GM18508 (cell line): ENCODE measurements around the gene NFYB.
"Not testable (repeated sequence)": the region's sequence is repeated elsewhere in the genome, so short reads cannot be mapped to it uniquely, and the experiment has no call there.

Experiments used
- ATAC-seq: cut with Tn5 transposase; IDR thresholded peaks from one replicate; pipeline ENCODE4 v1.9.1; 2021; ENCODE audit warnings: moderate number of reproducible peaks; ENCODE audit not compliant: insufficient read depth, unreplicated experiment

The NFYB gene

DNA sequence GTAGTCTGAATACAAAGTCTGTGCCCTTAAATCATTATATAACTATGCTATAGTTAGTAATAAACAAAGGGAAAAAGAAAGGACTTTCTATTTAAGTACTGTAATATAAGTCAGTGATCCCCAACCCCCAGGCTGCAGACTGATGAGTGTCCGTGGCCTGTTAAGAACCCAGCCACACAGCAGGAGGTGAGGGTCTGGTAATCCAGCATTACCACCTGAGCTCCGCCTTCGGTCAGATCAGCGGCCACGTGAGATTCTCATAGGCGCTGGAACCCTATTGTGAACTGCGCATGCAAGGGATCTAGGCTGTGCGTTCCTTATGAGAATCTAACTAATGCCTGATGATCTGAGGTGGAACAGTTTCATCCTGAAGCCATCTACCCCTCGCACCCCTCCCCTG, 15.7 kb downstream of the NFYB start:
- no peak for ATAC-seq

DNA sequence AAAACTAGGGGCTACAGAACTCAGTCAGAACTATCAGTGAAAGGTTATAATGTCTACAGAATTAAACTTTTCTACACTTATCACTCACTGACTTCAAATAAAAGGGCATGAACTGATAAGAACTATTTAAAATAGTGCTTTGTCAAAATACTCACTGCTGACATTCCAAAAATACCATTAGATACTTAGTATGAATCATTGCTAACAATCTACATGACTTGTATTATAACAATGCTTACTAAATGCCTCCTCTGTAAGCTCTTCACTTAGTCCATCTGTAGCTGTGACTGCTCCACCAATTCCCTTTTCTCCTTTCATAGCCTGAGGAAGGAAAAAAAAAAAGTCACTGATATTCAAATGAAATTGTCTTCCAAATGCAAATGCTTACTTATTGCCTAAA, 17.0 kb downstream of the NFYB start:
- ATAC-seq: no peak

DNA sequence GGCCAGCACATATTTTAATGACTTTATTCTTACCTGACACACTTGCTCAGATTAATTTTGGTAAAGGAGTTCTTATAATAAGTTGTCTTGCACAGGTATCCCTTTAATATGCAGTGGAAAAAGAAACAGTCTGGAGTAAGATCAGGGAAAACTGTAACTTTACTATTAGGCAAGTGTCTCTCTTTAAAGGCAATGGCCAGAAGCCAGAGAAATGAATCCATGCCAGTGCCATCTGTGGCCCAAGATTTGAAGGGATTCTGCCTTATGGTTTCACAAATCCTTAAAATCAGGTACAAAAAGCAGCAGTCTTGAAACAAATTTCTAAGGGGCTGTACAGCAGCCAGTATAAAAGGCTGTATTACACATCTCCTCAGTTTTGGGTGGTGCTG, 22.4 kb downstream of the NFYB start:
- no peak for ATAC-seq

DNA sequence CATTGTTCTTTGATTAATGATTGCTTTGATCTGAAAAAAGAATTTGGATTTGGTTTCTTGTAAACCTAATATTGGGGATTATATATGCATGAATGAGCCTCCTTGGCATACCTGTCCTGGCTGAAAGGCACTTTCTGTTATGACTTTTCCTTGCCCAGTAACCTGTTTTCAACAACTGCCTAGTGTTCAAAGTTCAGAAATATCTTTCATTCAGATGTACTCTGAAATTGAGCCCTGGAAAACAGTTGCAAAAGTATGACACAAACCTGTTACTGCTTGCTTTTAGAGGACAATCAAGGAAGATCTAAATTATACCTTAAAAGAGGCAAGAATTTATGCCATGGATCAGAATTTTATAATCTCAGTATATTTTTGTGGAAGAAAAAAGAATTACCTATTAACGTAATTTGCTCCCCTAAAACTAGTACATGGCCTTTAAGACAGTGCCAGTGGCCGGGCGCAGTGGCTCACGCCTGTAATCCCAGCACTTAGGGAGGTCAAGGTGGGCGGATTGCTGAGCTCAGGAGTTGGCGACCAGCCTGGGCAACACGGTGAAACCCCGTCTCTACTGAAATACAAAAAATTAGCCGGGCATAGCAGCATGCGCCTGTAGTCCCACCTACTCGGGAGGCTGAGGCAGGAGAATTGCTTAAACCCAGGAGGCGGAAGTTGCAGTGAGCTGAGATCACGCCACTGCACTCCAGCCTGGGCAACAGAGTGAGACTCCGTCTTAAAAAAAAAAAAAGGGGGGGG, 23.0 kb downstream of the NFYB start:
- not testable (repeated sequence) for ATAC-seq

DNA sequence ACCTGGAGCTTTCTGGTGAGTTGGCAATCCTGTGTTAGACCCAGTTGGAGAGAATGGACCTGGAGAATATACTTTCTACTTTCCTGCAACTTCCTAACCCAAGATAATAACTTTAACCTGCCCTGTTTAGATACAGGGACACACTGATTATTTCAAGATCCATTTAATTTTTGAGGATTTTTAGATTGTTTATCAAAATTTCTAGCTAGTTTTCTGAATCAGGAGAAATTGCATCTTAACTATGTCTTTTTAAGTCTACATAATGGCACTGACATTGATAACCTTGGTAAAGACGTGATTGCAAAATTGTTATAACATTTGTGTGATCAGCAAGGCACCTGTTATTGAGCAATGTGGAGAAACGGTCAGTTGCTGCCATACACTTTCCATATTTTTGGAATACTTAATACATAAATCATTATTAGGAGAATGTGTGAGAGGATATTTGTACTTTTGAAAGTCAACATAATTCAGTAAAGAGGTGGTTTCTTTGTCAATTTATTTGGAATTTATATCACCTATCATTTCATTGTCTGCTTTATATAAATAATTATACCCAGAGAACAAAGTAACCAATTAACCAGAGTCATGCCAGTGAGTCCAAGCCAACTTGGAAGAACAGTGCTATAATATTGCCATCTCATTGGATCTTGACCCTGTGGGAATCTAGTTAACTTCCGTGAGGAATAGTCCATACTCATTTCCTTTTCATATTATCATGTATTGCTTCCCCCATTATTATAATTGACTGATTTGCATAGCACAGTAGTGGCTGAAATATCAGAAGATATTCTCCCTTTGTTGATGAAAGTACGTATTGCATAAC, 28.4 kb downstream of the NFYB start:
- ATAC-seq: no peak

DNA sequence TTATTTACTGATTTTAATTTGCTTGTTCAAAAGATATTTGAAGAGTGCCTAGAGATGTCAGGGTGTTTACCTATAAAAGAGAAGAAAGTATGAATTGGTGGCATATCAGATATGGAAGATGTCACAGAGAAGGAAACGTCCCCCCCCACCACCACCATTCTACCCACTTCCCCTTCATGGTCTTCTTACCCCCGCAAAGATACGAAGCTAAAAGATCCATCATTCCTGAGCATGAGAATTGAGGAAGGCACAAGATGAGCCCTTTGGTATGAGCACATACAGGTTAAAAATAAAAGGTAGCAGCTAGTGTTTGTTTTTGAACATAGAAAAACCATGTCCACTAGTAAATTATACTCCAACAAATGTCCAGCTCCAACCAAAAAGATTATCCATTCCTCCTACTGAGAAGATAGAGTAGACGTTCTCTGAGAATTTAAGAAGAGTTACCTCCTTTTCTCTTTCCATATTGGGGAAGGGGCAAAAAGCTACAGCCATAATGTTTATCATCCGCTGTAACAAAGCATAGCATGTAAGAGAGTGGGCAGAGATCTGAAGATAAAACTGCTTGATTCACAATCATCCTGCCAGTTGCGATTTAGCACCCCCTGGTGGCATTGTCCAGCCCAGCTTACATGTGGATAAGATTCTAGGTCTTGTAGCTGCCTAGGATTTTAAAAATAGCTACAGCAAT, 29.1 kb downstream of the NFYB start:
- peak; percentile 61 for ATAC-seq

DNA sequence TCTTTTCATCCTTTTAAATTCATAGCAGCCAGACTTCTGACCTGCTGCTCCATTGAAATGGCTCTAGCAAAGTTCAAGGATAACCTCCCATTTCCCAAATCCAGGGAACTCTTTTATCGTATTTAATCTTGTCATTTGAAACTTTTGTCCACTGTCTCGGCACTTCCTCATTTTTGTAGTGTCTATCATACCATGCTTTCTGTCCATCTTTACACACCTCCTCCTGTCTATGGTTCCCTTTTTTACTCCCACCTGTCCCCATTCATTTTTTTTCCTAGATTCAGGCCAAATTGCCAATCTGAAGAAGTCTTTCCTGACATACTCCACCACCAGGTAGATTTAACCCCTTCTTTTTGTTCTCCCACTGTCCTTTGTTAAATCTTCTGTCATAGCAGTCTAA, 31.0 kb downstream of the NFYB start:
- ATAC-seq: no peak

DNA sequence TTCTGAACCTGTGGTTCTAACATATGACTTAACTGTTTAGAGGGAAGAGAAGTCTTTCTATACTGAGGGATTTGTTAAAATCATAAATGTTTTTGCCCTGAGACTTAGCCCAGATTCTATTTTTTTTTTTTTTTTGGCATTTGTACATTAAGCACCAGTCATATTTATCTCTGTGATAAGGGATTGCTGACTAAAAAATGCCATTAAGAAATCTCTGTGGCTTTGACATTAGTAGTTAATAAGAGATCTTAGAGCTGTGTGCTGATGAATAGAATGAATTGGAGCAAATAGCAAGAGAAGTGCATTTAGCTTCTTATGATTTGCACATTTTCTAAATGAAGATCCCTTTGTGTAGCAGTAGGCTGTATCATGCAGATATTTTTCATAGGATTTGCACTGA, 32.5 kb downstream of the NFYB start:
- no peak for ATAC-seq

DNA sequence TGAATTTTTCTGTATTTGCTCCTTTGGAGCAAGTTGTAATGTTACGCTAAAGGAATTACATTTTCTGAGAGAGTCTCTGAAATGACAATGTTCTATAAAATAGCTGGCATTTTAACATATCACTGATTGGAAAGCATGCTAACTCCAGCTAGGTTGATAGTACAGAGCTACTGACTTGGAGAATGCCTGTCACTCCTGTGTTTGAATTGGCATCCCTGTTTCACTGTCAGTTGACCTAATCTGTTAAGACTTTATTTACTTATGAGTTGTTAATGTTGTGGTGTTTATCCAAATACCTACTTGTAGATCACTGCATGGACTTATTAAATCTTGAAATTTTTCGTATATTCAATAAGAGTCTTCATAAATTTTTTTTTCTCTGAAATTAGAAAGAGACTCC, 40.1 kb downstream of the NFYB start:
- ATAC-seq: no peak

DNA sequence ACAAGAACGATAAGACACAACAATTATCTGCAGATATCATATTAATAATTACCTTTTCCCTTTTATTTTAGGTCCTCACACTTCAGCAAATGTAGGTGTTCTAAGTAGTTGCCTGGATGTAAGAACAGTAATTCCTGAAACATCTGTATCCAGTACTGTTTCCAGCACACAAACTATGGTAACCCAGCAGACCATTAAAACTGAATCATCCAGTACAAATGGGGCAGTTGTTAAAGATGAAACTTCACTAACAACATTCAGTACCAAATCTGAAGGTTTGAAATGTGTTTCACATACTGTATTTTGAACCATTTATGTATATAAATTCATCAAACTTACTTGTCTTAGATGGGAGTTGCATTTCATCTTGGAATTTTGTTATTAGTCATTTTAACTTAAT, 42.7 kb downstream of the NFYB start:
- no peak for ATAC-seq

DNA sequence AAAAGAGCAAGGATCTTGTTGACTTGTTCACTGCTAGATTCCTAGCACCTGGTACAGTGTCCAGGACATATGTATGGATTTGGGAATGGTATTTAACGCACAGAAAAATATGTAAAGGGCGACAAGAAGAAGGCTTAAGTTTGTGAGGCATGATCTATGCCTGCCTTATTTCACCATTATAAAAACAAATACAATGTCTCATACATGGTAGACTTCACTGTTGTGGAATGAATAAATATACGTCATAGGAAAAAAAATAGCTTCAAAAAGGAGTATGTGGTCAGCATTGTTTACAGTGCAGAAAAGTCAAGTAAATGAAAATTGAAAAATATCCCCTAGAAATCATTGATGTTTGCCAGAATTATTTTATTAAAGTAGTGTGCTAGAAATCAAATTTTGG, 43.7 kb downstream of the NFYB start:
- no peak for ATAC-seq

DNA sequence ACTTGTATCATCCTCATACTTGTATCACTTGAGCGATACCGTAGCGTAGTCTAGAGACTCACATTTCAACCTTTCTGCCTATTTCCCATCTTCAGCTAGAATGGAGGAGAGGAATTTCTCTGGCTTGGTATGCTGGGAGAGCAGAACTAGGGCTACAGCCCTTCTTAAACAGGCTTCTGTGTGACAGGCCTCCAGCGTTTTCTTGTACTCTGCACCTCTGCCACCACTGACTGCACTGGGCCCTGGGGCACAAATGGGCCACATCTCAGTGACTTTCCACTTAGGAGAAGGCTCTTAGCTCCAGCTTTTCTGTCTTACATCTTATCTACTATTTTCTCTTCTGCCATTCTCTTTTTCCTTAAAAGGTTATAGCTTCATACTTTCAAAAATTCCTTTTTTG, 46.9 kb downstream of the NFYB start:
- no peak for ATAC-seq

DNA sequence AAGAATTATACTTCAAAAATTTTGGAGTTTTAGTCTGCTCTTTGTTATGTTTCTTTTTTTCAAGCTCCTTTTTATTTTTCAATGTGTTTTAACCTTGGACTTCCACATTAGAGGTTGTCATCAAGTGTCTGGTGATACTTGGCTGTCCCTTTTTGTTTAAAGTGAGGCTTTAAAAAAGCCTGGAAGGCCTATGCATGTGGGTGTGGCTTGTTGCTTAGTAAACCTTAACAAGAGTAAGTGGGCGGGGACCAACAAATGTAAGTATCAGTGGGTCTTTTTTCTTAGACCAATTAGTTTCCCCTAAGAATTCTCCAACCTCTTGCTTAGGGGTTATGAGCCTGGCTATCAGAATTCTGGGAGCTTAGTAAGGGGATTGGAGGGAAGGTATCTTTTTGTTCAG, 47.3 kb downstream of the NFYB start:
- no peak for ATAC-seq

DNA sequence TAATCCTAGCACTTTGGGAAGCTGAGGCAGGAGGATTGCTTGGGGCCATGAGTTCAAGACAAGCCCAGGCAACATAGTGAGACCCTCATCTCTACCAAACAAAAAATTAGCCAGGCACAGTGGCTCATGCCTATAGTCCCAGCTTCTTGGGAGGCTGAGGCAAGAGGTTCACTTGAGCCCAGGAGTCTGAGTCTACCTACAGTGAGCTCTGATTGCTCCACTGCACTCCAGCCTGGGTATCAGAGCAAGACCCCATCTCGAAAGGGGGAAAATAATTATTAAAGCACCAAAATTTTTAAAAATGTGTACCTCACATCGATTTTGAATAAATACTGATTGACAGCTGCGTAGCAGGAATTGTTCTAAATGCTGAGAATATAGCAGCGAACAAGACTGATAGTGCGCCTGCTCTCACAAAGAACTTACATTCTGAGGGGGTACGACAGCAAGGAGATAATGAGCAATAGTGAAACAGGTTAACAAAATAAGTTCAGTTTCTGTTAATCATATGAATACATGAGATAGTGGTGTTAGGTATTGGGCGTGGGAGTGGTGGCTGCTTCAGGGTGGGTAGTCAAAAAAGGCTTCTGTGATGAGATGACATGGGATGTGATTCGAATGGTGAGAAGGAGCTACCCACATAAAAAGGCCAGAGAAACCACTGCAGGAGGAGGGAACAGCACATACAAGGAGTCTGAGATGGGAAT, 54.1 kb downstream of the NFYB start:
- ATAC-seq: peak; percentile 81

DNA sequence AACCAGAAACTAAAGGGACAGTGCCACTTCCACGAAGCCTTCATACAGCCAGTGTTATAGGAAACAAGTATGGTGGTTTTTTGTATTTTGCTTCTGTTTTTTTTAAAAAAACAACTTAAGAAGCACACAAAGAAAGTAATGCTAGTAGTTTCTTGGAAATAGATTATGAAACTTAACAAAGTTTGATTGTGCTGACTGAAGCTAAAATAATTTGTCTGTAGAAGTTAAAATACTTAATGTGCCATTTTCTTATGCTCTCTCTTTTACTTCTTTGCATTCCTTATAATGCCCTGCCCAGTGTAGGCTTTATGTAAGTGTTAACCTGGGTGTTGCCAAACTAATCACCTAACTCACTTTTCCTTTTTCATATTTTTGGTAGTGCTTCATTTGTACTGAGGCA, 57.2 kb downstream of the NFYB start:
- no peak for ATAC-seq

DNA sequence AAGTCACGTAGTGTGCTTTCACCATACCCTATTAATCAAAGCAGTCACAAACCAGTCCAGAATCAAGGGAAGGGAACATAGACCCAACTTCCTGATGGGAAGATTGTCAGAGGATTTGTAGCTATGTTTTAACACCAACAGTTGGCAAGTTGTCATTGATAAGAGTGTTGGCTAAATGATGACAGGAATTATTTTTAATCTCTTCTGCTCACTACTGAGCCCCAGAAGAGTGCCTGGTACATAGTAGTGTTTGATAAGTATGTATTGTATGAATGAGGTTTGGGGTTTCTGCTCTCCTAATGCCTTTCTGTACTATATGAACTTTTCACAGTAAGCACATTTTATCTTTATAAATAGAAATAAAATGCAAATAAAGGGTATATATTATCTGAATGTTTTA, 59.0 kb downstream of the NFYB start:
- ATAC-seq: no peak

DNA sequence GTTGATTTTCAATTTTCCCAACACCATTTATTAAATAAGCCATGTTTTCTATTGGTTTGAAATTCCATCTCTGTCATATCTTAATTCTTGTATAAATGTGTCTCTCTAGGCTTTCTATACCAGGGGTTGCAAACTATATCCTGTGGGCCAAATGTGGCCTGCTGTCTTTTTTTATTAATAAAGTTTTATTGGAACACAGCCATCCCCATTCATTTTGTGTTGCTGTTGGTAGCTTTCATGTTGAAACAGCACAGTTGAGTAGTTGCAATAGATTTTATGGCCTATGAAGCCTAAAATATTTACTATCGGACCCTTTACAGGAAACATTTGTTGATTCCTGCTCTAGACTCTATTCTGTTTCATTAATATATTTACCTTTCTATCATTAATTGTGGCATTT, 64.3 kb downstream of the NFYB start:
- ATAC-seq: no peak

DNA sequence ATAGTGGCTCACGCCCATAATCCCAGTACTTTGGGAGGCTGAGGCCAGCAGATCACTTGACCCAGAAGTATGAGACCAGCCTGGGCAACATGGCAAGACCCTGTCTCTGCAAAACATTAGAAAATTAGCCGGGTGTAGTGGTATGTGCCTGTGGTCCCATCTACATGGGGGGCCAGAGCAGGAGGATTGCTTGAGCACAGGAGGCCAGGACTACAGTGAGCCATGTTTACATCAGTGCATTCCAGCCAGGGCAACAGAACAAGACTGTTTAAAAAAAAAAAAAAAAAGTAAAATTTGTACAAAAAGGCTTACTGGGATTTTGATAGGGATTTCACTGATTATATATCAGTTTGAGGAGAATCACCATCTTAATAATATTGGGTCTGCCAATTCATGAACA, 65.9 kb downstream of the NFYB start:
- no peak for ATAC-seq
